Caco-2 (cell line): ENCODE data around the gene IL1RAP. TPM values are rescaled to one million over a fixed set of nuclear protein-coding genes. Genes with fewer than 3 reads are reported as not detected.

ENCODE experiments used
- BruUV-seq: library from RNA; stranded (reverse); fragments of 400-500 nt; replicated peaks from 2 replicates; lab custom pipeline; 2021; lab: Mats Ljungman, UMichigan
- CTCF ChIA-PET: fragments of 300-600 bp; sonication (Branson Sonifier 250); formaldehyde crosslinking; loops from one replicate; lab custom pipeline; 2022; ENCODE audit warnings: antibody characterized with exemption; lab: Charles Lee
- POLR2A ChIA-PET: fragments of 300-600 bp; sonication (Branson Sonifier 250); formaldehyde crosslinking; loops from one replicate; lab custom pipeline; 2022; ENCODE audit warnings: antibody characterized with exemption; lab: Charles Lee
- DNase-seq, 2 experiments: peaks; one replicate each; pipeline versions ENCODE4 v3.0.0 to v3.0.0-alpha.2; 2020 to 2022
- H3K27me3 ChIP-seq: replicated peaks from 2 replicates; pipeline ENCODE4 v1.6.0; 2011; ENCODE audit warnings: low read length; ENCODE audit not compliant: control insufficient read depth, insufficient read depth
- H3K36me3 ChIP-seq: 2 replicates; pipeline ENCODE4 v1.5.1; 2011; ENCODE audit warnings: low read length; ENCODE audit not compliant: control insufficient read depth, insufficient read depth
- H3K4me1 ChIP-seq: fragments of 250-450 bp; sonication (Bioruptor Pico); 2 replicates; pipeline ENCODE4 v1.5.1; 2020; ENCODE audit warnings: mild to moderate bottlenecking
- H3K4me3 ChIP-seq: 2 replicates; pipeline ENCODE4 v1.5.1; 2011; ENCODE audit warnings: low read depth, mild to moderate bottlenecking, control low read depth, low read length
- H3K9me3 ChIP-seq: fragments of 250-450 bp; sonication (Bioruptor Pico); 2 replicates; pipeline ENCODE4 v1.5.1; 2020; ENCODE audit warnings: mild to moderate bottlenecking, moderate library complexity
- H3K27ac Mint-ChIP-seq: one replicate; pipeline ENCODE4 v1.8.0; 2022; ENCODE audit warnings: mixed read lengths; ENCODE audit not compliant: unreplicated experiment
- H3K27me3 Mint-ChIP-seq: one replicate; pipeline ENCODE4 v1.8.0; 2022; ENCODE audit warnings: mixed read lengths; ENCODE audit not compliant: insufficient read depth, unreplicated experiment
- H3K36me3 Mint-ChIP-seq: one replicate; pipeline ENCODE4 v1.8.0; 2022; ENCODE audit warnings: mild to moderate bottlenecking, mixed read lengths; ENCODE audit not compliant: insufficient read depth, unreplicated experiment
- H3K4me1 Mint-ChIP-seq: one replicate; pipeline ENCODE4 v1.8.0; 2022; ENCODE audit warnings: low read depth, mixed read lengths; ENCODE audit not compliant: unreplicated experiment
- H3K4me3 Mint-ChIP-seq: one replicate; pipeline ENCODE4 v1.8.0; 2022; ENCODE audit warnings: mild to moderate bottlenecking, moderate library complexity, mixed read lengths; ENCODE audit not compliant: unreplicated experiment
- H3K9me3 Mint-ChIP-seq: one replicate; pipeline ENCODE4 v1.8.0; 2022; ENCODE audit warnings: mixed read lengths; ENCODE audit not compliant: unreplicated experiment
- intact Hi-C: fragments of 100-400 bp; cut with micrococcal nuclease; formaldehyde crosslinking; loops from one replicate; pipeline ENCODE4 v1.10.0; 2022; ENCODE audit not compliant: unreplicated experiment
- total RNA-seq: library from RNA; stranded (reverse); gene quantifications from 2 replicates; pipeline ENCODE4 v1.2.3, GENCODE V29; 2022
- TF ChIP-seq, protein P1 (sequence below), 2 experiments: fragments of 200-600 bp in 1 of 2; IDR thresholded peaks; 1 replicate in 1 of 2; 2 replicates in 1 of 2; pipeline versions ENCODE4 v1.5.1 to v1.8.0; 2011 to 2022; ENCODE audit warnings: antibody characterized with exemption in 1 of 2, control low read depth in 1 of 2, inconsistent platforms in 1 of 2, low read depth in 1 of 2, low read length in 1 of 2, mild to moderate bottlenecking in 1 of 2, moderate library complexity in 1 of 2; ENCODE audit not compliant: insufficient read depth in 1 of 2, severe bottlenecking in 1 of 2, unreplicated experiment in 1 of 2

Gene IL1RAP
- total RNA-seq, 1 experiment from 2014 or later, result 5.1 TPM

DNA sequence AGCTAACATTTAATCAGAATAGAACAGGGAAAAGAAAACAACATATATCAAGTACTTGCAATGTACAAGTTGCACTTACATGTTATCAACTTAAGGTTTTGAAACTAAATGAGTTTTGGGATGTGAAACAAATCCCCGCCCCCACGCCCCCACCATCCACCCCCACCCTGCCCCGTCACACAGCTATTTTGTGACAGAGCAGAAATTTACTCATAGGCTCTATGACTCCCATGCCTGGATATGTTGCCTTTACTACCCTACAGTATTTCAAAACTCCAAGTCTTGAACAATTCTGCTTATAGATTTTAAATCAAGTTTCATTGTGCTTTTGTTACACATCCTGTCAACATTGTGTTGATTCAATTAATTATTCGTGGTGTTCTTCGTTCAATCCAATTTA is 18.1 kb upstream of the IL1RAP start:
- ChIA-PET CTCF (no interaction called here), POLR2A (no interaction called here)
- Mint-ChIP-seq H3K27me3 (peaks cover 6% of the 10 kb centered on the region), H3K36me3 (no peaks in the 10 kb centered on the region), H3K9me3 (peaks cover 15% of the 10 kb centered on the region), H3K27ac (no peak overlapping the region), H3K4me1 (peaks cover 9% of the 10 kb centered on the region), H3K4me3 (no peak overlapping the region)
- TF ChIP-seq, protein P1, sequence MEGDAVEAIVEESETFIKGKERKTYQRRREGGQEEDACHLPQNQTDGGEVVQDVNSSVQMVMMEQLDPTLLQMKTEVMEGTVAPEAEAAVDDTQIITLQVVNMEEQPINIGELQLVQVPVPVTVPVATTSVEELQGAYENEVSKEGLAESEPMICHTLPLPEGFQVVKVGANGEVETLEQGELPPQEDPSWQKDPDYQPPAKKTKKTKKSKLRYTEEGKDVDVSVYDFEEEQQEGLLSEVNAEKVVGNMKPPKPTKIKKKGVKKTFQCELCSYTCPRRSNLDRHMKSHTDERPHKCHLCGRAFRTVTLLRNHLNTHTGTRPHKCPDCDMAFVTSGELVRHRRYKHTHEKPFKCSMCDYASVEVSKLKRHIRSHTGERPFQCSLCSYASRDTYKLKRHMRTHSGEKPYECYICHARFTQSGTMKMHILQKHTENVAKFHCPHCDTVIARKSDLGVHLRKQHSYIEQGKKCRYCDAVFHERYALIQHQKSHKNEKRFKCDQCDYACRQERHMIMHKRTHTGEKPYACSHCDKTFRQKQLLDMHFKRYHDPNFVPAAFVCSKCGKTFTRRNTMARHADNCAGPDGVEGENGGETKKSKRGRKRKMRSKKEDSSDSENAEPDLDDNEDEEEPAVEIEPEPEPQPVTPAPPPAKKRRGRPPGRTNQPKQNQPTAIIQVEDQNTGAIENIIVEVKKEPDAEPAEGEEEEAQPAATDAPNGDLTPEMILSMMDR (IDR thresholded peaks at IDR 0.05; ENCODE audit: insufficient read depth in 1 of 2, low read depth in 1 of 2, low read length in 1 of 2, severe bottlenecking in 1 of 2, unreplicated experiment in 1 of 2), result no peak
- no TSS peak for BruUV-seq
- H3K36me3 ChIP-seq, result no peaks in the 10 kb centered on the region
- H3K4me3 ChIP-seq, result no peak overlapping the region
- no peak for DNase-seq
- no peaks in the 10 kb centered on the region for H3K4me1 ChIP-seq
- H3K27me3 ChIP-seq, result no peaks in the 10 kb centered on the region
- intact Hi-C loops, result no loop called here
- H3K9me3 ChIP-seq, result no peaks in the 10 kb centered on the region

DNA sequence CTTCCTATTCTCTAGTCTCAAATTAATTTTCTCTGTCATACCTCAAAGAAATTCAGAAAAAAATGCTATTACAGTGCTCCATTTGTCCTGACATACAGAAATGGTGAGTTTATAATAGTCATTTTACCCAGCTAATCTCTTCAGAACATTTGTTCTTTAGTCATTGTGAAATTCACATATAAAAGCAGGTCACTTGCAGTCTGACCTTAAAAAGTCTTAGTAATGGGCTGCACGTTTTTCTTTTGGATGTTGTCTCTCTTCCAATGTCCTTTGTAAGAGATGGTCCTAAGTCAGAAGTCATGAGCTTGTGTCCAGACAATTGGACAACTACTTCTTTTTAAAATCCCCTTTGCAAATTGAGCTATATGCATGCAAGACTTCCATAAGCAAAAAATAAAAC is 17.0 kb upstream of the IL1RAP start:
- Mint-ChIP-seq H3K9me3 (peaks cover 15% of the 10 kb centered on the region), H3K36me3 (no peaks in the 10 kb centered on the region), H3K27ac (no peak overlapping the region), H3K4me3 (no peak overlapping the region), H3K4me1 (peaks cover 9% of the 10 kb centered on the region), H3K27me3 (peaks cover 6% of the 10 kb centered on the region)
- no peaks in the 10 kb centered on the region for H3K4me1 ChIP-seq
- CTCF ChIA-PET, result no interaction called here
- no peaks in the 10 kb centered on the region for H3K9me3 ChIP-seq
- POLR2A ChIA-PET, result no interaction called here
- no peak overlapping the region for H3K4me3 ChIP-seq
- DNase-seq, result no peak
- H3K27me3 ChIP-seq, result no peaks in the 10 kb centered on the region
- no TSS peak for BruUV-seq
- H3K36me3 ChIP-seq, result no peaks in the 10 kb centered on the region
- TF ChIP-seq, protein P1 (IDR thresholded peaks at IDR 0.05; ENCODE audit: insufficient read depth in 1 of 2, low read depth in 1 of 2, low read length in 1 of 2, severe bottlenecking in 1 of 2, unreplicated experiment in 1 of 2), result no peak
- intact Hi-C loops, result no loop called here

DNA sequence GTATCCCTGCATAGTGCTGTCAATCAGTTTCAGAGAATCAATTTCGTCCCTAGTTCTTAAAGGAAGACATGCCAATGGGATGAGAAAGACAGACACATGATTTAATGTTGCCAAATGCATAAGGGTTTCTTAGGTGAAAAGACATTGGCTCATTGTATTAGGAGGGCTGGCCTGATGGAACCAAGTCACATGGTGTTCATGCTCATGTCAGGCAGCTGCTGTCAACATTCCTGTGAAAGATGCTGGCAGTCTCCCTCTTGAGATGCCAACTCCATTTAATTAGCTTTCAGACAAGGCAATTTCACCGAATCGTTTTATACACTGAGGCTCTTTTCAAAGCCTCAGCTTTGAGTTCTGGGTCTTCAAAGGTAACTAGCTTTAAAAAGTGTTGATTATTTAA is 16.1 kb upstream of the IL1RAP start:
- Mint-ChIP-seq H3K36me3 (no peaks in the 10 kb centered on the region), H3K27me3 (peaks cover 6% of the 10 kb centered on the region), H3K4me3 (no peak overlapping the region), H3K27ac (no peak overlapping the region), H3K4me1 (peaks cover 6% of the 10 kb centered on the region), H3K9me3 (peaks cover 8% of the 10 kb centered on the region)
- no peaks in the 10 kb centered on the region for H3K9me3 ChIP-seq
- DNase-seq, result no peak
- TF ChIP-seq, protein P1 (IDR thresholded peaks at IDR 0.05; ENCODE audit: insufficient read depth in 1 of 2, low read depth in 1 of 2, low read length in 1 of 2, severe bottlenecking in 1 of 2, unreplicated experiment in 1 of 2), result no peak
- intact Hi-C loops, result no loop called here
- H3K27me3 ChIP-seq, result no peaks in the 10 kb centered on the region
- H3K4me3 ChIP-seq, result no peak overlapping the region
- H3K4me1 ChIP-seq, result no peaks in the 10 kb centered on the region
- no peaks in the 10 kb centered on the region for H3K36me3 ChIP-seq
- BruUV-seq, result no TSS peak
- ChIA-PET CTCF (no interaction called here), POLR2A (no interaction called here)
